Brain pericyte (primary cell): ENCODE measurements around the gene NCOA3.

ENCODE experiments used
- DNase-seq: peaks from one replicate; pipeline ENCODE4 v3.0.0-alpha.2; 2012; ENCODE audit warnings: low read depth, low spot score

The NCOA3 gene

DNA sequence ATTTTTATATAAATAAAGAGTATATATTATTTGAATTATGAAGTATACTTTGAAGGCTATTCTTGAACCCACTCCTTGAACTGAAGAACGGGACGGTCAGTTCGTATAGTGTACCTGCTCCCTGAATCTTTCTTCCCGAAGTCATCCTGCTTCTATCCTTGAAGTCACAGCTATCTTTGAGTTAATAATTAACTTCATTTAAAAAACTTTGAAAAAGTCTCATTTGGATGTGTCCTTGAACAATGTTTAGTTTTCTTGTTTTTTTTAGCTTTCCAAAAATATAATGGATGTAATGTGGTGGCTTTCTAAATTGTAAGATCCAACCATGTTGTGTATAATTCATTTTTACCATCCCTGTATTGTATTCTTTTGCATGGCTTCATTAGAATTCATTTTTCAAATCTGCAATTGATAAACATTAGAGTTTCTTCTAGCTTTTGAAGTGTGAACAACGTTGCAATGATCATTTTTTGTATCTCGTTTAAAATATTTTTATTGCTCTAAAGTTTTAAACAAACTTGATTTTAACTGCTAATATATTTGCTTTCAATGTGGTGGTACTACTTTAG is 94.4 kb downstream of the NCOA3 start:
- no peak for DNase-seq

DNA sequence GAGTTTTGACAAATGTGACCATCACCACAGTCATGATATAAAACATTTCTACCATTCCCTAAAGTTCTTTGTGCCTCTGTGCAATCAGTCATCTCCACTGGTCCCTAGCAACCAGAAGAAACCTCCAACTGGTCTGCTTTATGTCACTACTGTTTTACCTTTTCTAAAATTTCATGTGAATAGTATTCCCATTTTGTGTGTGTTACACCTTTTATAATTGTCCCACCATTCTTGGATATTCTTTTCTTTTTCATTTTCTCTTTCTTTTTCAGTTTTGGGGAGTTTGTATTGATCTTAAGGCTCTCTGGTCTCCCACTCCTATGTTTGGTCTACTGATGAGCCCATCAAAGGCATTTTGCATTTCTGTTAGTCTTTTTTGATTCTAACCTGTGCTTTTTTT is 95.4 kb downstream of the NCOA3 start:
- DNase-seq: no peak

DNA sequence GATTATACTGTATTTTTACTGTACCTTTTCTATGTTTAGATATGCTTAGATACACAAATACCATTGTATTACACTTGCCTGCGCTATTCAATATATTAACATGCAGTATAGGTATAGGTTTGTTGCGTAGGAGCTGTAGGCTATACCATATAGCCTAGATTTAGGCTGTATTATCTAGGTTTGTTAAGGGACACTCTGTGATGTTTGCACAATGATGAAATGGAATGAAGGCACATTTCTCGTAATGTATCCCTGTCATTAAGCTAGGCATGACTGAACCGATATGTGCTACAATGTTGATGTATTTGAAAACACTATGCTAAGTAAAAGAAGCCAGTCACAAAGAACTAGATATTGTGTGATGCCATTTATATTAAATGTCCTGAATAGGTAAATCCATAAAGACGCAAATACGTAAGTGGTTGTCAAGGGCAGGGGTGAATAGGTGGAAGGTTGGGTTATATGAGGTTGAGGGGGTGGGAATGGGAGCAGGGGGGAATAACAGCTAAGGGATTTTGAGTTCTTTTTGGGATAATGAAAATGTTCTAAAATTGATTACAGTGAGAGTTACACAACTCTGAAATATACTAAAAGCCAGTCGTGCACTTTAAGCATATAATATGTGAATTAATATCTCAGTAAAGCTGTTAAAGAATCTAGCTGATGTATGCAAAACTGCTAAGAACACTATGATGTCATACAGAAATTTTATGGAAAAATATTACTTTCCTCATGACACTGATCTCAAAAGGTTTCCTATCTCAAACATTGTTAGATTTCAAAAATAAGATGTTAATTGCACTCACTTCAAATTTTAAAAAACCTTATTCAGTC is 97.4 kb downstream of the NCOA3 start:
- DNase-seq: no peak

DNA sequence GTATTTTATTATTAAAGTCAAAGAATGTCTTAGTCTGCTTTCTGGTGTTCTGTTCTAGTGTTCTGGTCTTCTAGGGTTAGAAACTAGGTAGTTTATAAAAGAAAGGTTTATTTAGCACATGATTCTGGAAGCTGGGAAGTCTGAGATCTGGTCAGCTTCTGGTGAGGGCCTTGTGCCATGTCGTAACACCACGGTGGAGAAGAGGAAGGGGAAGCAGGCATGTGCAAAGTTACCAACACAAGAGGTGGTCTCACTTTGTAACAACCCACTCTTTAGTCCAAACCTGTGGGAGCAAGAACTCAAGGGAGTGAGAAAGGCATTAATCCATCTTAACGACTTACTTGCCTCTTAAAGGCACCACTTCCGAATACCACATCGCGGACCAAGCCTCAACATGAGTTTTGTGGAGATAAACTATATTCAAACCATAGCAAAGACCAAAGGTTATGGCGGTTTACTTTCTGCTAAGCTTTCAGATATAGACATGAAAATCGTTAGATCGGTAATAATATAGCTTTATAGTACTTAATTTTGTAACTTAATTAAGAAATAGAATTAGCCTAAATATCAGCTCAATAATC is 99.4 kb downstream of the NCOA3 start:
- no peak for DNase-seq

DNA sequence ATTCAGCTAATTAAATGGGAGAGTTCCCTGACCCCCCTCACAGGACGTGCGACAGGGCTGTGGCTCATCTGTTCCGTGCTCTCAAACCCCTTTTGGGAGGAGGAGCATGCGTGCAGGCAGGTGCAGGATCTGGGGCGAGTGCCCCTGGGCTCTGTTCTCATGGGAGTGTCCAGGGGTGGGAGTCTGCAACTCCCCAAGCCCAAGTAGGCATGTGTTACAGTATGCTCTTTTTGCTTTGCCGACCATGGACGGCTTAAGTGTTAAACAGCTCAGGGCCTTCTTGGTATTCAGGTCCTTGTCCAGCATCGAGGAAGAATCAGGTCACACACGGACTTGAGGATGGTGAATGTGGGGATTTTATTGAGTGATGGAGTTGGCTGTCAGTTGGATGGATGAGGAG is 101.6 kb downstream of the NCOA3 start:
- no peak for DNase-seq

DNA sequence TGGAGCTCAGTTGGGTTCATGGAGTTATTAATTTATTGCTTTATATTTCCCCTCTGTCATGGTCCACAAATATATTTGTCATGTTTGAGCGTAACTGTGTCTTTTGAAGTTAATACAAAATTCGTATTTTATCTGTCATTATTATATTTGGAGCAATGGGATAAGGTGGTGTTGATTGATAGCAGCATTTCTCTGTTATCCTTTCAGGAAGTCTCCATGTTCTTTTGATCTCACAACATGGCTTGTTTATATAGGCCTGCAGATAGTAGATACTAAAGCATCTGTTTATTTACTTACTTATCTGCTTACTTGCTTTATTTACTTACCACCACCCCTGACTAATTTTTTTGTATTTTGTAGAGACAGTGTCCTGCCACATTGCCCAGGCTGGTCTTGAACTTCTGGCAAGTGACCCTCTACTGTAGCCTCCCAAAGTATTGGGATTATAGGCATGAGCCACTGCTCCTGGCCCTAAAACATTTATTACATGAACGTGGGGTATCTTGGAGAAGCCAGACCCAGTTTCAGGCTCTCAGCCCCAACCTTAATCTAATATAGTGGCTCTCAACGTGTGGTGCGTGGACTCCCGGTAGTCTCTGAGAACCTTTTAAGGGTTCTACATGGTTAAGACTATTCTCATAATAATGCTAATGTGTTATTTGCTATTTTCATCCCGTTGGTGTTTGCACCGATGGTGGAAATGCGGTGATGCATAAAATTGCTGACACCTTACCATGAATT is 104.2 kb downstream of the NCOA3 start:
- DNase-seq: no peak

DNA sequence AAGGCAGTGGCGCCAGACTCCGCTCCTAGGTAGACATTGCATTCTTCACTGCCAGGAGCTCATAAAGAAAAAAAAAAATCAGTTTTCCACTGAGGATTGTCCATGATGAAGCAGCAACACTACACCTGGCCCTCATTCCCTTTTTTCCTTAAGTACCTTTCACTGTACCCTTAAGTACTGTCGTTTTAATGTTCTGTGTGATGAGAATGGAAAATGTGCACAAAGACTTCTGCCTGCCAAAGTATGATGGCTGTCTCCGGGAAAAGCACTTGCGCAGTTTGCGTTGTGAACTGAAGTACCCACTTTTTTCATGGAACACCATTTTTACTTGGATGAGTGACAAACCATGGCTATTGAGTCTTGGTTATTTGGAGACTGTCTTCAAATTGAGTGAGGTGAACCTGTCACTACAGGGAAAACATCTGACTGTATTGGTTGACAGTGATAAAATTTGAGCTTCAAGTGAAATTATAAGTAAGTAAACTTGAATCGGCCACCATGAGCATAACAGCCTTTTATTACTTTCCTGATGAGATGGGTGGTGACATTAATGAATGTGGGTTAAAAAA is 104.8 kb downstream of the NCOA3 start:
- no peak for DNase-seq

DNA sequence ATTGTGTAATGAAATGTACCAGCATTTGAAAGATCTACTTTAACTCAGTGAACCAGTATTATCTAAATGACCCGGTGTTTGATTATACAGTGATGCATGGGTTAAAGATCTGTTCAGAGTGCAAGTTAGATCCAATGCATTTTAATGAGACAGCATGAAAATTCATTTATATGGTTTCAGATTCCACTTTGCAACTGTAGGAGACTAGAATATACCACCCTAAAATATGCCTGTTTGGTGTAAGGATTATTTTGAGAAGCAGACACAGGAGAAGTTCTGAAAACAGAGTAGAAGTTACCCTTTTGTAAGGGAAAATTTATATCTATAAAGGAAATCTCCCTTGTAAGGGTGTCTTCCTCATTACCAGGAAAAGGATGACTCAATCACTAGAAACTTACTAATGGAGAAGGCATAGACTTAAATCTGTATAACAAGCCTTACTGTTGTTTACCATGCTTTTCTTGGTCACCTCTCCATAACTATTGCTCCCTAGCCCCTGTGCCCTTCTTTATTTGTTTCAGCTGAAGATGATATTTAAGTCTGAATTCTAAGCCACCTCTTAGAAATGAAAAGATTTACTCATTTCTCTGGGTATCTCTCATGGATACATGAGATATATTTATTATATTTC is 105.4 kb downstream of the NCOA3 start:
- DNase-seq: no peak

DNA sequence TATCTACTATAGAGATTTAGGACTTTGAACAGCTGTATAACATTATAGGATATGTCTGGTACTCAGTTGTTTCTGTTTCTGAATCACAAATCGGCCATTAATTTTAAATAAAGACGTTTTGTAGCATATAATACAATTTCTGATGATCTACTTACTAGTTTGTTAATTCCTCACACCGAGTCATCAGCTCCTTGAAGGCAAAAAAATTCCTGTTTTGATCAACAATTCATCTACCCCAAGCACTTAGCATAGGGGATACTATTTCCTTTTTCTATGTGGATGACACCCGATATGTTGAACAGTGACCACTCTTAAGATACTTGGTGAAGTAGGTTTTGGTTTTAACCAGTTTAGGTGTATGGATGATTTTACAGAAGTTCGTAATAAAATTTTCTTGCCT is 107.3 kb downstream of the NCOA3 start:
- no peak for DNase-seq

DNA sequence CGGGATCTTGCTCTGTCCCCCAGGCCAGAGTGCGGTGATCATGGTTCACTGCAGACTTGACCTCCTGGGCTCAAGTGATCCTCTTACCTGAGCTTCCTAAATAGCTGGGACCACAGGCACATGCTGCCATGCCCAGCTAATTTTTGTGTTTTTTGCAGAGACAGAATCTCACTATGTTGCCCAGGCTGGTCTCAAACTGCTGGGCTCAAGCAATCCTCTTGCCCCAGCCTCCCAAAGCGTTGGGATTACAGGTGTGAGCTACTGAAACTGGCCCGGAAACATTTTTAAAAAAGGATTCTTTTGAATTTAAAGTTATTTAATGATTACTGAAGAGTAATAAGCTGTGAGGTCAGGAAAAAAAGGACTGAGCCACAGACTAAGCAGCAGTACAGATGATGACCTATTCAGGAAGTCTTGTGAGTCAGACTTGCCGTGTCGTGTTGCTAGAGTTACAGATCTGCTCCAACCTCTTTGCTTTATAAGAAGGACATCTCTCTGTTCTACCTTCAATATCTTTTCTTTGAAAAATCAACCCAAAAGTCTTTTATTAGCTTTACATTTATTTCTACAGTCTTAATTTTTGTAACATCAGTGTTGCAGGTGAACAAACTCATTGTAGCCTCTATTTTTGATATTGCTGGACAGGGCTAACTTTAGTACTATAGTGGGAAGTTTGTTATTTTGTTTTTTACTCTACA is 108.7 kb downstream of the NCOA3 start:
- peak; percentile 13 for DNase-seq

DNA sequence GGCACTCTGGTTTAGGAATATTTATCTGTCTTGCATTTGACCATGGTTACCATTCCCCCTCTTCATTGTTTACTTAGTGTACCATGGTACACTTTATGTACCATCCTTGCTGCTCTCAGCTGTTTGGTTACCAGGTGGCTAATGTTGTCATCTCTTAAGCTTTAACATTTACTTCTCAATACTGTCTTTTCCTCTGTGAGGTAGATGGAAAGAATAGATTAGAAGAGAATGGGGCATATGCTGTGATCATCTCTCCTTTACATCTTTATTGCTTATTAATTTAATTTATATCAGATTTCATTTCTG is 109.2 kb downstream of the NCOA3 start:
- DNase-seq: no peak

DNA sequence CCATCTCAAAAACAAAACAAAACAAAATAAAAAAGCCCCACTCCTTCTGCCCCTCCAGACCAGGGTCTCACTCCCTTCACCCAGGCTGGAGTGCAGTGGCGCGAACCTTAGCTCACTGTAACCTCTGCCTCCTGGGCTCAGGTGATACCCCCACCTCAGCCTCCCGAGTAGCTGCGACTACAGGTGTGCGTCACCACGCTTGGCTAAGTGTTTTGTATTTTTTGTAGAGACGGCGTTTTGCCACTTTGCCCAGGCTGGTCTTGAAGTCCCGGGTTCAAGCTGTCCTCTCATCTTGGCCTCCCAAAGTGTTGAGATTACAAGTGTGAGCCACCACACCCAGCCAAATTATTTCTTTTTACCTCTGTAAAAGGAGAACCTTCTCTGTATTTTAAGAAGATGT is 110.1 kb downstream of the NCOA3 start:
- no peak for DNase-seq

DNA sequence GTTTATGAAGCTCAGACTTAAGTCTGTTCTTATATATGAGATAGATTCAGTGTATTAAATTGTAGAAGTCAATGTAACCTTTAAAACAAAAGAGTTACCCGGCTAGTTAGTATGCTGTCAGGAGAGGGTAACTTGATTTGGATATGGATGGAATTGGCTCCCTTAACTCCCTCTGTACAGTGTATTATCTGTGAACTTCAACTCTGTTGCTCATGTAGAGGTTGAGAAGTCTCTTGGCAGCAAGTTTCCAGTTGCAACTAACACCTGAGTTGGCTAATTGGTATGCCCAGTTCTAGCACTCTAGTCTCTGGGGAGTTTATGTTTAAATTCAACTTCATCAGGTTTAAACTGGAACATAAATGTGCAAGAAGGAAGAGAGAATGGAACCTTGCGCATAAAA is 111.0 kb downstream of the NCOA3 start:
- DNase-seq: no peak

DNA sequence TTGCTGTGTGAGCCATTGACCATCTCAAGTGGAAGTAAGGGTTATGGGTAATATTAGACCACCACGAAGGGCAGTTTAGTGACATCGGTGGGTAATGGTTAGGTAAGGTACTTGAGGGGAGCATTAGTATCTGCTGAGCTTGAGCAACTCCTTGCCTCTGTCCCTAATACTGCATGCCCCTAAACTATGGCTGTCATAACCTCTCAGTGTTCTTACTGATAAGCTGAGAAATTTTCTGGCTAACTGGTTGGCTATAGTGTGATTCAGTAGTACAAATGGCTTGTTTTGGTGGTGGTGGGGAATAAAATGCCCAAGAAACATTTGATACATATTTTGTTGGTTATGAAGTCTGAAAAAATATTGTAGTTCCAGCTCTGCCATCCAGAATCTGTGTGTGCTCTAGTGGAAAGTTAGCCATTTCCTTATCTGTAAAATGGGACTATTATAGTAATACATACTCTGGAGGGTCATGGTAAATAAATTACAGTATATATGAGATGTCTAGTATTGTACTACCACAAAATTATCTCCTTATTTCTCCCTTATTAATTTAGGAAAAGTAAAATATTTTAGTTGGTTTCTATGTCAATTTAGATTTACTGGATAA is 113.1 kb downstream of the NCOA3 start:
- no peak for DNase-seq

DNA sequence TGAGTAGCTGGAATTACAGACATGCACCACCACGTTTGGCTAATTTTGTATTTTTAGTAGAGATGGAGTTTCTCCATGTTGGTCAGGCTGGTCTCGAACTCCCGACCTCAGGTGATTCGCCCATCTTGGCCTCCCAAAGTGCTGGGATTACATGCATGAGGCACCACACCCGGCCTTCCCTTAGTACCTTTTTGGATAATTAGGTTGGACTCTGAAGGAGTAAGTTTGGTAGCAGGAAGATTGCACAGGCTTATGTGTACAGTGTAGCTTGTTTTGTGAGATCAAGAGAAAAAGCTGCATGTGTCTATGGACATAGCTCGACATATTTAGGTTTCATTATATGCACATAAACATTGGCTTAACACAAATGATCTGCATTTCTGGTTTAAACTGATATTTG is 116.8 kb downstream of the NCOA3 start:
- DNase-seq: no peak

DNA sequence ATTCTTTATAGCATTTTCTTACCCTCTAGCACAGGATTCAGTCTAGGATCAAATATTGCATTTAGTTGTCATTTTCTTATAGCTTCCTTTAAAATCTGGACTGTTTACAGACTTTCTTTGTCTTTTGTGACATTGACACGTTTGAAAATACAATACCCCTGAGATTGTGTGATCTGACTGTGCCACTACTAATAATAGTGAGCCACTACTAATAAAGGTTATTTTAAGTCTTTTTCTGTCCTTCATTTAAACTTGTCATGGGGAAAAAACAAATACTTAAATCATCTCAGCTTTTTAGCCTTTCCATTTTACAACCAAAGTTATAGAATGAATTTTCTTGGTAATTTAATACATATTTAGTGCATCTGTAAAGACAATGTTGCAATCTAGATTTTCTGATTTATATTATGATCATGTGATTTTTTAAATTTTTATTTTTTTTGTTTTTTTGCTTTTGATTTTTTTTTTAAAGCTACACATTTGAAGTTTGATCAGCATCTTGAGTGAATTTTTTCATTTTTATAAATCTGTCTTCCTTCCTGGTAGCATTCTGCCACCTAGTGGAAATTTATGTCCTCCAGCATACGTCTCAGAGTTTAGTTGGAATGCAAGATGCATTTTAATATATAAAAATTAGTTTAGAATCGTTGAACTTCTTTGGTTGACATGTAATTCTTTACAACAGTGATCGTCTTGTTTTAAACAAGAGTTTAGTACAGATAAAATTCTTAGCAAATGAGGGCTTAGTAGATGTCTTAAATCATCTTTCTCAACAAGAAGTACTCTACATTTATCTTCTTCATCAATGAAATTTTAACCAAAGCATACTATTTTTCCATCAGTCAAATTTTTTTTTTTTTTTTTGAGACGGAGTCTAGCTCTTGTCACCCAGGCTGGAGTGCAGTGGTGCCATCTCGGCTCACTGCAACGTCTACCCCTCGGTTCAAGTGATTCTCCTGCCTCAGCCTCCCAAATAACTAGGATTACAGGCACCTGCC is 119.4 kb downstream of the NCOA3 start:
- DNase-seq: peak; percentile 20

DNA sequence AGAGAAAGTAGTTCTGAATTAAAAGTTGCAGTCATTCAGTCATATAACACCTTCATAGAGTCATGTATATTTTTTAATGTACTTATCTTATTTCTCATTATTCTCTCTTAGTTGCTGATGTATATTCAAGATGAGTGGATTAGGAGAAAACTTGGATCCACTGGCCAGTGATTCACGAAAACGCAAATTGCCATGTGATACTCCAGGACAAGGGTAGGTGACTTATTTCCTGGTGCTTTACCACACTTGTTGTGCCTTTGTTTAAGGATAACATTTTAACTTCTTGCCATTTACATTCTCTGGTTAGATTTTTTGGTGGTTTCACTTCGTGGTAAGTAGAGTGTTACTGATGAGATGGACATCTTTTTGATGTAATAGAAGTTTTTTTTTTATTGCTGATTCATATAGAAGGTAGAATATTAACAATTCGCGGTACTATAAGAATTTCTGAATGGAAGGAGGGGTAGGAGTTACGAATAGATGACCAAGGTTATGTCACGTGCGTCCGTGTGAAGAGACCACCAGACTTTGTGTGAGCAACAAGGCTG is 120.5 kb downstream of the NCOA3 start:
- DNase-seq: no peak

DNA sequence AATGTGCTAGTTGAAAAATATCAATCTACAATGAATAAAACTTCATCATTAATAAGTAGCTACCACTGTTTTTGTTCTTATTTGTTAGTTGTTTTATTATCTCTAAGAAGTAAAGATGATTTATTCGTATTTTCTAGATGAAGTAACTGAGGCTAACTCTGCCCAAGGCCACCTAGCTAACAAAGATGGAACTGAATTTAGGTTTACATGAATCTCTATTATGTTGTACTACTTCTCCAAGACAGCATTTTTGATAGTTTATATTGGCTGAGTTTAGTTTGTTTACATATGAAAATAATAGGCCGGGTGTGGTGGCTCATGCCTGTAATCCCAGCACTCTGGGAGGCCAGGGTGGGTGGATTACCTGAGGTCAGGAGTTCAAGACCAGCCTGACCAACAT is 121.5 kb downstream of the NCOA3 start:
- no peak for DNase-seq

DNA sequence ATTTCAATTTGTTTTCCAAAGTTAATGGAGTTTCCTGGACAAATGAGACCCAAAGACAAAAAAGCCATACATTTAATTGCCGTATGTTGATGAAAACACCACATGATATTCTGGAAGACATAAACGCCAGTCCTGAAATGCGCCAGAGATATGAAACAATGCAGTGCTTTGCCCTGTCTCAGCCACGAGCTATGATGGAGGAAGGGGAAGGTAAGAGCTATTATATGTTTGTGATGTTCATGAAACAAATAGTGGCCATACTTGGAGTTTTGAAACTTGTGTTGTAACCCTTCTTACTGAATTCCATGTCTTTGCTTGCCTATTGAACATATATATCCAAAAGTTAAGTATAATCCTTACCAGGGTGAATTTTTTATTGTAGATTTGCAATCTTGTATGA is 125.9 kb downstream of the NCOA3 start:
- DNase-seq: no peak
